ENCODE results near the gene GMPR. TPM values are rescaled to one million over a fixed set of nuclear protein-coding genes. Genes with fewer than 3 reads are reported as not detected.

GMPR gene
- total RNA-seq, 1 experiment from 2014 or later: 24.0 TPM

GRCh38 chr6:16288163-16288562, 49.8 kb downstream of the GMPR start (continued):
- TF ChIP-seq POLR2A (IDR thresholded peaks at IDR 0.05; ENCODE audit: borderline replicate concordance, extremely low read depth, insufficient read depth, insufficient read length): no peak
- TF ChIP-seq CEBPB (IDR thresholded peaks at IDR 0.05; ENCODE audit: low read depth): no peak
- no peak for TF ChIP-seq POLR2AphosphoS5 (IDR thresholded peaks at IDR 0.05; ENCODE audit: low read depth, low read length)
- no peak for TF ChIP-seq ELF1 (IDR thresholded peaks at IDR 0.05; ENCODE audit: borderline replicate concordance, low read depth)

GRCh38 chr6:16291739-16292138, 53.4 kb downstream of the GMPR start:
- TF ChIP-seq POLR2A (IDR thresholded peaks at IDR 0.05; ENCODE audit: borderline replicate concordance, extremely low read depth, insufficient read depth, insufficient read length) (no peak), JUND (IDR thresholded peaks at IDR 0.05) (no peak), ELF1 (IDR thresholded peaks at IDR 0.05; ENCODE audit: borderline replicate concordance, low read depth) (no peak), EZH2phosphoT487 (IDR thresholded peaks at IDR 0.05; ENCODE audit: borderline replicate concordance) (no peak), POLR2AphosphoS5 (IDR thresholded peaks at IDR 0.05; ENCODE audit: low read depth, low read length) (no peak), RAD21 (IDR thresholded peaks at IDR 0.05; ENCODE audit: low read depth) (no peak), SP1 (IDR thresholded peaks at IDR 0.05; ENCODE audit: low read depth) (no peak), ZNF274 (IDR thresholded peaks at IDR 0.05; ENCODE audit: low read depth, low read length) (no peak)

GRCh38 chr6:16292432-16292831, 54.0 kb downstream of the GMPR start:
- no peaks in the 10 kb centered on the region for H3K36me3 ChIP-seq (ENCODE audit: control insufficient read depth in 1 of 2, insufficient read depth in 2 of 2, low read length in 2 of 2)
- TF ChIP-seq SRF (IDR thresholded peaks at IDR 0.05; ENCODE audit: low read depth) (no peak), JUND (IDR thresholded peaks at IDR 0.05) (no peak), POLR2AphosphoS5 (IDR thresholded peaks at IDR 0.05; ENCODE audit: low read depth, low read length) (no peak), CBX3 (IDR thresholded peaks at IDR 0.05; ENCODE audit: low read depth) (no peak), SP1 (IDR thresholded peaks at IDR 0.05; ENCODE audit: low read depth) (no peak), ZFX (IDR thresholded peaks at IDR 0.05) (no peak), SIN3A (IDR thresholded peaks at IDR 0.05; ENCODE audit: low read depth) (no peak), ZNF274 (IDR thresholded peaks at IDR 0.05; ENCODE audit: low read depth, low read length) (no peak)
- no peaks in the 10 kb centered on the region for H3K27me3 ChIP-seq (ENCODE audit: insufficient read depth, low read length)
- no peaks in the 10 kb centered on the region for H3K4me1 ChIP-seq (ENCODE audit: control insufficient read depth in 1 of 2, insufficient read depth in 2 of 2, low read length in 2 of 2)
- RAD21 ChIA-PET (ENCODE audit: low non-redundant PET in 1 of 2, low total read pairs in 2 of 2, uncharacterized antibody in 2 of 2, unreplicated experiment in 2 of 2): no interaction called here
- ATAC-seq: no peak
- H4K20me1 ChIP-seq (ENCODE audit: insufficient read depth): no peaks in the 10 kb centered on the region
- CTCF ChIA-PET: interaction anchor here (1.0 kb wide), 1 partner anchor 794 kb away, joined by 4 read pairs; no protein-coding TSS in a partner anchor
- no peaks in the 10 kb centered on the region for H3K9me2 ChIP-seq (ENCODE audit: insufficient read depth)
- no peaks in the 10 kb centered on the region for H3K9me3 ChIP-seq (ENCODE audit: control insufficient read depth in 1 of 2, insufficient read depth in 1 of 2, low read depth in 1 of 2, low read length in 2 of 2)
- no peak overlapping the region for H3K4me3 ChIP-seq (replicated peaks in 1 of 2; ENCODE audit: low read depth in 1 of 2, low read length in 2 of 2)
- H3K9ac ChIP-seq (ENCODE audit: low read length): no peak overlapping the region
- no peak overlapping the region for H2AFZ ChIP-seq (ENCODE audit: low read depth, low read length, poor library complexity, severe bottlenecking)
- H3K27ac ChIP-seq (ENCODE audit: low read depth, low read length): no peak overlapping the region
- POLR2A ChIA-PET: no interaction called here
- no TSS peak for BruUV-seq (replicated peaks)
- H3K4me2 ChIP-seq (ENCODE audit: low read length): no peak overlapping the region
- DNase-seq (ENCODE audit: low read depth, low spot score): no peak
- intact Hi-C loops (cut with micrococcal nuclease): no loop called here
- no peaks in the 10 kb centered on the region for H3K79me2 ChIP-seq (ENCODE audit: insufficient read depth, low read length)

More at GRCh38 chr6:16291739-16292138, 53.4 kb downstream of the GMPR start:
- DNase-seq (ENCODE audit: low read depth, low spot score) (no peak), ATAC-seq (no peak)
- Histone ChIP-seq H4K20me1 (ENCODE audit: insufficient read depth) (no peaks in the 10 kb centered on the region), H2AFZ (ENCODE audit: low read depth, low read length, poor library complexity, severe bottlenecking) (no peak overlapping the region), H3K4me2 (ENCODE audit: low read length) (no peak overlapping the region), H3K9me3 (ENCODE audit: control insufficient read depth in 1 of 2, insufficient read depth in 1 of 2, low read depth in 1 of 2, low read length in 2 of 2) (no peaks in the 10 kb centered on the region), H3K27ac (ENCODE audit: low read depth, low read length) (no peak overlapping the region), H3K79me2 (ENCODE audit: insufficient read depth, low read length) (no peaks in the 10 kb centered on the region), H3K4me1 (ENCODE audit: control insufficient read depth in 1 of 2, insufficient read depth in 2 of 2, low read length in 2 of 2) (no peaks in the 10 kb centered on the region), H3K36me3 (ENCODE audit: control insufficient read depth in 1 of 2, insufficient read depth in 2 of 2, low read length in 2 of 2) (no peaks in the 10 kb centered on the region), H3K9me2 (ENCODE audit: insufficient read depth) (no peaks in the 10 kb centered on the region), H3K4me3 (replicated peaks in 1 of 2; ENCODE audit: low read depth in 1 of 2, low read length in 2 of 2) (no peak overlapping the region), H3K27me3 (ENCODE audit: insufficient read depth, low read length) (no peaks in the 10 kb centered on the region), H3K9ac (ENCODE audit: low read length) (no peak overlapping the region)
- RAD21 ChIA-PET (ENCODE audit: low non-redundant PET in 1 of 2, low total read pairs in 2 of 2, uncharacterized antibody in 2 of 2, unreplicated experiment in 2 of 2): no interaction called here
- intact Hi-C loops (cut with micrococcal nuclease): no loop called here
- CTCF ChIA-PET: interaction anchor here (1.0 kb wide), 1 partner anchor 795 kb away, joined by 4 read pairs; no protein-coding TSS in a partner anchor
- POLR2A ChIA-PET: no interaction called here
- no TSS peak for BruUV-seq (replicated peaks)
